ENCODE results near the gene PFN1. TPM values are rescaled to one million over a fixed set of nuclear protein-coding genes. Genes with fewer than 3 reads are reported as not detected.

PFN1 gene
- total and polyA plus RNA-seq, 2 experiments from 2014 or later: 886 to 2,247 TPM

- Histone ChIP-seq H3K4me3 (peak overlapping the region; percentile 81), H3K9me2 (ENCODE audit: insufficient read depth) (no peaks in the 10 kb centered on the region), H4K20me1 (ENCODE audit: insufficient read depth) (no peaks in the 10 kb centered on the region), H2AFZ (peak overlapping the region; percentile 88), H3K9me3 (ENCODE audit: low read depth) (no peaks in the 10 kb centered on the region), H3K9ac (peak overlapping the region; percentile 83), H3K36me3 (ENCODE audit: low read depth) (no peaks in the 10 kb centered on the region), H3K4me1 (ENCODE audit: insufficient read depth) (peaks cover 9% of the 10 kb centered on the region), H3F3A (ENCODE audit: insufficient read depth) (peaks cover 6% of the 10 kb centered on the region; the same call in 1 of the 2 replicates), H3K27me3 (replicated peaks; ENCODE audit: insufficient read depth) (no peaks in the 10 kb centered on the region), H3K27ac (peak overlapping the region; percentile 51), H3K79me2 (ENCODE audit: insufficient read depth) (peaks cover 38% of the 10 kb centered on the region), H3K4me2 (ENCODE audit: unreplicated experiment) (peak overlapping the region; percentile 87)
- TF ChIP-seq EZH2phosphoT487 (IDR thresholded peaks at IDR 0.05; ENCODE audit: insufficient read depth, low read depth) (no peak), EZH2 (IDR thresholded peaks at IDR 0.05; ENCODE audit: insufficient read depth, poor library complexity, severe bottlenecking) (no peak)
- WGBS, 2 experiments (ENCODE audit: low coverage in 1 of 2, low lambda C conversion rate in 2 of 2, missing lambda C conversion rate in 2 of 2): 1 to 2% methylated on average over 27 to 30 of the region's 30 CpGs
- DNase-seq: peak; percentile 50
- in situ Hi-C loops (cut with MboI): no loop called here
Observed at GRCh38 chr17:4987767-4988567, 39.6 kb upstream of the PFN1 start.

DNA sequence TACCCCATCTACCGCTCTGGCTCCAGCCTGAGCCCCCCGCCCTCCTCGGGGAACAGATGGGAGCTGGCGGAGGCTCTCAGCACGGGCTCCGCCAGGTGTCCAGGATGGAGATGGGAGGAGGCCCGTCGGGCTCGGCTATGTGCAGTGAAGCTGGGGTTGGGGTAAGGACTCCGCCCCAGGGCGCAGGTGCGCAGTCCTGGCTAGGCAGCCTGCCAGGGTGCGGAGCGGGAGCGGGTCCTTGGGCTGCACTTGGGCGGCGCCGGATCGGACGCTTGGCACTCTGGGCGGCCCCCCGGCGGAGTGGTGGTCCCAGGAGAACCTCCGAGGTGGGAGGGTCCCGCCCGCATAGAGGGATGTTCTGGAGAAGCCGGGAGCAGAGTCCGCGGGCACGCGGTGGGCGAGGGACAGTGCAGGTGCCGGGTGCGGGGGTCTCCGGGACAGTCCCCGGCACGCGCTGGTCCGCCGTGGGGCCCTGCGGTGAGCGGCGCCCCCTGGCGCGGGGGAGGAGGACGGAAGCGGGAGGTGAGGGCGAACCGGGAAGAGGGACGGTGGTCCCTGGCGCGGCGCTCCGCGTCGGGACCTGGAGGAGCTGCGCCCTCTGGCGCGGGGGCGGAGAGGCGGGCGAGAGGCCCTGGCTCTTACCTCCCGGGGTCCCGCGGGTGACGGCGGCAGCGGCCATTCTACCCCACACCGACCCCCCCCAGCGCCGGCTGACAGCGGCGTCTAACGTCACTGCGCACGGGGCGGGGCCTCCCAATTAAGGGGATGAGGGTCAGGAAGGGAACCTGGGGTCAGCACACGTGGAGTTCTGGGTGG lies 38.8 kb upstream of the PFN1 start, which contains the start of gene CAMTA2:
CAMTA2 (minus strand) TSS at position 725 of the 816 bp plus-strand sequence. CDS start 1,453 bp downstream, outside the sequence.
- in situ Hi-C loops (cut with MboI): no loop called here

GRCh38 chr17:4986403-4986802 lies 38.1 kb upstream of the PFN1 start:
- DNase-seq: peak; percentile 37
- Histone ChIP-seq H3K27ac (peak overlapping the region; percentile 51; the same call in 1 of the 2 replicates), H3F3A (ENCODE audit: insufficient read depth) (no peaks in the 10 kb centered on the region; the same call in 1 of the 2 replicates), H4K20me1 (ENCODE audit: insufficient read depth) (no peaks in the 10 kb centered on the region), H3K36me3 (ENCODE audit: low read depth) (no peaks in the 10 kb centered on the region), H3K4me3 (peak overlapping the region; percentile 81), H3K9ac (peak overlapping the region; percentile 83), H3K4me1 (ENCODE audit: insufficient read depth) (peaks cover 9% of the 10 kb centered on the region), H3K9me3 (ENCODE audit: low read depth) (no peaks in the 10 kb centered on the region), H3K4me2 (ENCODE audit: unreplicated experiment) (peak overlapping the region; percentile 87), H3K79me2 (ENCODE audit: insufficient read depth) (peaks cover 38% of the 10 kb centered on the region), H3K27me3 (replicated peaks; ENCODE audit: insufficient read depth) (no peaks in the 10 kb centered on the region), H3K9me2 (ENCODE audit: insufficient read depth) (no peaks in the 10 kb centered on the region), H2AFZ (peak overlapping the region; percentile 88)
- WGBS, 2 experiments (ENCODE audit: low coverage in 1 of 2, low lambda C conversion rate in 2 of 2, missing lambda C conversion rate in 2 of 2): 33 to 43% methylated on average over 5 of the region's 5 CpGs
- in situ Hi-C loops (cut with MboI): no loop called here
- TF ChIP-seq EZH2 (IDR thresholded peaks at IDR 0.05; ENCODE audit: insufficient read depth, poor library complexity, severe bottlenecking): no peak
- TF ChIP-seq EZH2phosphoT487 (IDR thresholded peaks at IDR 0.05; ENCODE audit: insufficient read depth, low read depth): no peak

More for the DNA sequence above, 38.8 kb upstream of the PFN1 start, which contains the start of gene CAMTA2:
- H3K36me3 ChIP-seq (ENCODE audit: low read depth): no peaks in the 10 kb centered on the region
- DNase-seq: peak; percentile 80
- peak within 1 kb of the TSS; percentile 51 for H3K27ac ChIP-seq
- H3K9me3 ChIP-seq (ENCODE audit: low read depth): no peaks in the 10 kb centered on the region
- H3K9me2 ChIP-seq (ENCODE audit: insufficient read depth): no peaks in the 10 kb centered on the region
- no peak for TF ChIP-seq EZH2phosphoT487 (IDR thresholded peaks at IDR 0.05; ENCODE audit: insufficient read depth, low read depth)
- no peak for TF ChIP-seq EZH2 (IDR thresholded peaks at IDR 0.05; ENCODE audit: insufficient read depth, poor library complexity, severe bottlenecking)
- H3K27me3 ChIP-seq (replicated peaks; ENCODE audit: insufficient read depth): no peaks in the 10 kb centered on the region
- H3K4me3 ChIP-seq: peak within 1 kb of the TSS; percentile 81
- peak within 1 kb of the TSS; percentile 83 for H3K9ac ChIP-seq
- peaks cover 5% of the 10 kb centered on the region; the same call in 1 of the 2 replicates for H3F3A ChIP-seq (ENCODE audit: insufficient read depth)
- H2AFZ ChIP-seq: peak within 1 kb of the TSS; percentile 88
- 1 to 2% methylated on average over 54 to 75 of the region's 78 CpGs for WGBS, 2 experiments (ENCODE audit: low coverage in 1 of 2, low lambda C conversion rate in 2 of 2, missing lambda C conversion rate in 2 of 2)
- H3K4me1 ChIP-seq (ENCODE audit: insufficient read depth): peaks cover 9% of the 10 kb centered on the region
- peak within 1 kb of the TSS; percentile 87 for H3K4me2 ChIP-seq (ENCODE audit: unreplicated experiment)
- peaks cover 38% of the 10 kb centered on the region for H3K79me2 ChIP-seq (ENCODE audit: insufficient read depth)
- no peaks in the 10 kb centered on the region for H4K20me1 ChIP-seq (ENCODE audit: insufficient read depth)

DNA sequence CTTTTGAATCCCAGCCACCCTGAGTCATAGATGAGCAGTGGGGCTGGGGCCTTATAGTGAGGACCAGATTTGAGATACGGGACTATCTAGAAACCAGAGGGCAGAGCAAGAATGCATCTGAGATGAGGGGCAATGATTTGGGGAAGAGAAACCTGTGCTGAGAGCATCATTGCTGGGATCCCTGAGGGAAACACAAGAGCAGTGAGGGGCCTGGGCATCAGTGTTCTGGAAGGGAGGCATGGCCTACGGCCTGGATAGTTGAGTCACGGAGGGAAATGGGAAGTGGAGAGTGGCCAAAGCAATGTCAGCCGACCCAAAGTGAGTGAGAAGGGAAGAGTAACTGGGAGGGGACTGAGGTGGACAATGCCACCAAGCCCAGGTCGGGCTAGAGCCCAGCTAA lies 34.0 kb upstream of the PFN1 start:
- WGBS, 2 experiments (ENCODE audit: low coverage in 1 of 2, low lambda C conversion rate in 2 of 2, missing lambda C conversion rate in 2 of 2): 36 to 43% methylated on average over 5 of the region's 5 CpGs
- peak; percentile 30 for DNase-seq
- Histone ChIP-seq H3K4me2 (ENCODE audit: unreplicated experiment) (no peak overlapping the region), H3K9me3 (ENCODE audit: low read depth) (no peaks in the 10 kb centered on the region), H3K27ac (no peak overlapping the region), H3K4me3 (no peak overlapping the region), H3K79me2 (ENCODE audit: insufficient read depth) (peaks cover 21% of the 10 kb centered on the region), H3F3A (ENCODE audit: insufficient read depth) (no peaks in the 10 kb centered on the region; the same call in 1 of the 2 replicates), H3K27me3 (replicated peaks; ENCODE audit: insufficient read depth) (no peaks in the 10 kb centered on the region), H3K9me2 (ENCODE audit: insufficient read depth) (no peaks in the 10 kb centered on the region), H4K20me1 (ENCODE audit: insufficient read depth) (no peaks in the 10 kb centered on the region), H2AFZ (no peak overlapping the region), H3K9ac (no peak overlapping the region), H3K4me1 (ENCODE audit: insufficient read depth) (no peaks in the 10 kb centered on the region; the same call in 1 of the 2 replicates), H3K36me3 (ENCODE audit: low read depth) (peaks cover 25% of the 10 kb centered on the region)
- TF ChIP-seq EZH2phosphoT487 (IDR thresholded peaks at IDR 0.05; ENCODE audit: insufficient read depth, low read depth): no peak
- TF ChIP-seq EZH2 (IDR thresholded peaks at IDR 0.05; ENCODE audit: insufficient read depth, poor library complexity, severe bottlenecking): no peak
- in situ Hi-C loops (cut with MboI): no loop called here
